Keratinocyte (primary cell): ENCODE measurements around the gene MRPS7. TPM values are rescaled to one million over a fixed set of nuclear protein-coding genes. Genes with fewer than 3 reads are reported as not detected.

Experiments used
- DNase-seq: peaks from one replicate; pipeline ENCODE4 v3.0.0-alpha.2; 2011; ENCODE audit warnings: low read depth, missing footprints, low spot score
- FAIRE-seq: peaks from 2 replicates; lab custom pipeline; 2011; peaks lifted over from hg19 to GRCh38; lab: Jason Lieb, UNC
- H2AFZ ChIP-seq: 2 replicates; pipeline ENCODE4 v1.6.0; 2012; ENCODE audit warnings: low read length, control low read depth, inconsistent platforms; ENCODE audit not compliant: control insufficient read depth
- H3K27ac ChIP-seq: 2 replicates; pipeline ENCODE4 v1.5.1; 2011; ENCODE audit warnings: low read length; ENCODE audit not compliant: control insufficient read depth, insufficient read depth
- H3K27me3 ChIP-seq: 3 replicates; pipeline ENCODE4 v1.6.0; 2011; ENCODE audit warnings: low read length; ENCODE audit not compliant: control insufficient read depth, insufficient read depth; ENCODE audit errors: extremely low read depth
- H3K36me3 ChIP-seq, 2 experiments: 2 replicates in 1 of 2; 3 replicates in 1 of 2; pipeline ENCODE4 v1.5.1; 2011; ENCODE audit warnings: low read length in 2 of 2, mild to moderate bottlenecking in 1 of 2; ENCODE audit not compliant: control insufficient read depth in 2 of 2, insufficient read depth in 2 of 2; ENCODE audit errors: extremely low read depth in 1 of 2
- H3K4me1 ChIP-seq: 3 replicates; pipeline ENCODE4 v1.5.1; 2011; ENCODE audit warnings: low read length; ENCODE audit not compliant: control insufficient read depth, insufficient read depth; ENCODE audit errors: extremely low read depth
- H3K4me2 ChIP-seq: 3 replicates; pipeline ENCODE4 v1.6.0; 2011; ENCODE audit warnings: low read depth, low read length; ENCODE audit not compliant: control insufficient read depth, insufficient read depth; ENCODE audit errors: extremely low read depth
- H3K4me3 ChIP-seq, 3 experiments: fragments of 200-600 bp in 1 of 3; sonication (generic) in 1 of 3; 2 replicates in 2 of 3; 3 replicates in 1 of 3; pipeline ENCODE4 v1.5.1; 2011 to 2016; ENCODE audit warnings: low read length in 3 of 3, mild to moderate bottlenecking in 3 of 3, control low read depth in 2 of 3, inconsistent platforms in 1 of 3, low read depth in 1 of 3, mixed read lengths in 1 of 3, mixed run types in 1 of 3, moderate library complexity in 1 of 3; ENCODE audit not compliant: control insufficient read depth in 2 of 3, insufficient read depth in 2 of 3; ENCODE audit errors: extremely low read depth in 1 of 3
- H3K79me2 ChIP-seq: 2 replicates; pipeline ENCODE4 v1.6.0; 2012; ENCODE audit warnings: low read length; ENCODE audit not compliant: control insufficient read depth, insufficient read depth
- H3K9ac ChIP-seq: 3 replicates; pipeline ENCODE4 v1.6.0; 2011; ENCODE audit warnings: low read length; ENCODE audit not compliant: control insufficient read depth, insufficient read depth; ENCODE audit errors: extremely low read depth
- H3K9me1 ChIP-seq: 3 replicates; pipeline ENCODE4 v1.6.0; 2011; ENCODE audit warnings: low read length; ENCODE audit not compliant: control insufficient read depth, insufficient read depth; ENCODE audit errors: extremely low read depth
- H3K9me3 ChIP-seq: 2 replicates; pipeline ENCODE4 v1.5.1; 2012; ENCODE audit warnings: low read depth, low read length; ENCODE audit not compliant: control insufficient read depth
- H4K20me1 ChIP-seq: 3 replicates; pipeline ENCODE4 v1.6.0; 2011; ENCODE audit warnings: low read length; ENCODE audit not compliant: control insufficient read depth, insufficient read depth; ENCODE audit errors: extremely low read depth
- CTCF ChIP-seq, 3 experiments: IDR thresholded peaks in 1 of 3; conservative IDR thresholded peaks in 1 of 3; optimal IDR thresholded peaks in 1 of 3; 2 replicates in 2 of 3; 3 replicates in 1 of 3; pipeline versions ENCODE3 to v1.5.1; 2011; ENCODE audit warnings: low read length in 3 of 3, mild to moderate bottlenecking in 3 of 3, moderate library complexity in 2 of 3, control low read depth in 1 of 3, inconsistent platforms in 1 of 3; ENCODE audit not compliant: insufficient read depth in 2 of 3; ENCODE audit errors: extremely low read depth in 1 of 3
- EZH2 ChIP-seq: IDR thresholded peaks from one replicate; pipeline ENCODE4 v1.6.1; 2012; ENCODE audit warnings: inconsistent platforms, mild to moderate bottlenecking, low read length, moderate library complexity
- dilution Hi-C: fragments of 300-500 bp; cut with MboI; formaldehyde crosslinking; loops from one replicate; pipeline ENCODE4 v1.7.0; 2020; ENCODE audit warnings: low sequenced_read_pairs; ENCODE audit not compliant: extremely low pct_ligation_motif_present
- polyA plus RNA-seq, 5 experiments: library from polyadenylated mRNA; depleted of rRNA in 3 of 5; stranded (reverse) in 3 of 5; stranded (forward) in 1 of 5; unstranded in 1 of 5; fragments of >200 nt; gene quantifications; 1 replicate in 1 of 5; 2 replicates in 3 of 5; 3 replicates in 1 of 5; pipeline versions ENCODE4 v1.2.1 to v1.2.3, GENCODE V29; 2011 to 2012; ENCODE audit warnings: missing spikeins in 2 of 5, low read depth in 1 of 5, low replicate concordance in 1 of 5

Gene MRPS7
- polyA plus RNA-seq, 1 donor (not counting 4 experiments of a cell fraction or from before 2014, with no cell fraction given) = 79.0 TPM

GRCh38 chr17:75288770-75289114, 27.1 kb downstream of the MRPS7 start:
- DNase-seq (no peak), FAIRE-seq (no peak)
- dilution Hi-C loops = no loop called here
- Histone ChIP-seq H3K4me3 (peak overlapping the region; percentile 58 to 85 (median 84)), H3K27me3 (no peaks in the 10 kb centered on the region), H3K79me2 (peaks cover 7% of the 10 kb centered on the region), H3K4me1 (peaks cover 10% of the 10 kb centered on the region), H3K36me3 (peaks cover 3 to 10% of the 10 kb centered on the region in 2 experiments), H3K9me1 (no peaks in the 10 kb centered on the region), H3K27ac (peak overlapping the region; percentile 38), H4K20me1 (no peaks in the 10 kb centered on the region), H3K9ac (peak overlapping the region; percentile 93), H2AFZ (peak overlapping the region; percentile 85), H3K4me2 (peak overlapping the region; percentile 88), H3K9me3 (no peaks in the 10 kb centered on the region)
- TF ChIP-seq CTCF (optimal IDR thresholded peaks at IDR 0.05 in 1 of 3, IDR thresholded peaks at IDR 0.05 in 1 of 3, conservative IDR thresholded peaks at IDR 0.05 in 1 of 3; ENCODE audit: extremely low read depth in 1 of 3, insufficient read depth in 2 of 3, low read length in 3 of 3) (no peak), EZH2 (no peak)

- H3K27ac ChIP-seq = peak within 1 kb of the TSS; percentile 96
- H2AFZ ChIP-seq = peak within 1 kb of the TSS; percentile 98
- peak within 1 kb of the TSS; percentile 58 to 94 (median 89) for H3K4me3 ChIP-seq
- peak within 1 kb of the TSS; percentile 93 for H3K9ac ChIP-seq
- H3K4me2 ChIP-seq = peak within 1 kb of the TSS; percentile 91
- peaks cover 3 to 10% of the 10 kb centered on the region in 2 experiments for H3K36me3 ChIP-seq
- H3K27me3 ChIP-seq = no peaks in the 10 kb centered on the region
- no peaks in the 10 kb centered on the region for H3K9me3 ChIP-seq
- DNase-seq = peak; percentile 94
- H3K4me1 ChIP-seq = peaks cover 10% of the 10 kb centered on the region
- peak; percentile 69 for FAIRE-seq
- dilution Hi-C loops = no loop called here
- no peaks in the 10 kb centered on the region for H3K9me1 ChIP-seq
- H4K20me1 ChIP-seq = no peaks in the 10 kb centered on the region
- TF ChIP-seq EZH2 = no peak
- peak in 1 of 3 experiments; percentile 43 for TF ChIP-seq CTCF (optimal IDR thresholded peaks at IDR 0.05 in 1 of 3, IDR thresholded peaks at IDR 0.05 in 1 of 3, conservative IDR thresholded peaks at IDR 0.05 in 1 of 3; ENCODE audit: extremely low read depth in 1 of 3, insufficient read depth in 2 of 3, low read length in 3 of 3)
- H3K79me2 ChIP-seq = peaks cover 7% of the 10 kb centered on the region
These were observed 27.6 kb downstream of the MRPS7 start, which contains the start of gene SLC25A19 for GRCh38 chr17:75289115-75289831. TSS of gene SLC25A19 (minus strand) at chr17:75289433. CDS start at chr17:75286764, 2,669 bp downstream.
